Measurements from ENCODE around the gene CAMTA1. TPM values are rescaled to one million over a fixed set of nuclear protein-coding genes. Genes with fewer than 3 reads are reported as not detected.

The CAMTA1 gene
- total RNA-seq, 1 experiment from 2014 or later = 118 TPM

DNA sequence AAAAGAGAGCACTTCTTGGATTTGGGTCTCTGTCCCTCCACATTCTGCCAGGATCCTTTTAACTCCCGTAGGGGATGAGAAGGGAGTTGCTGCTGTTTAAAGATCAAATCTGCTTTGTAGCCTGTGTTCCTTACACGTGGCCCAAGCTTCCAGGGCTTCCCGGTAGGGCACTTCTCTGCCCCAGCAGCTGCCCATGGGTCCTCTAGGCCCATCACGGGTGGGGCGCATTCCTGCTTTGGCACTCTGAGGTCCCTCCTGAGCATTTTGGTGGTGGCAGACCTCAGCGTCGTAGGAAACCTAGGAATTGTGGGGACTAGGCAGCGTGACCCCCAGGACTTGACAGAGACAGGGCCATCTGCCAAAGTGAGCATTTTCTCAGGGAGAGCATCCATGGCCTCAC lies 565.5 kb downstream of the CAMTA1 start:
- Histone ChIP-seq H3K4me1 (ENCODE audit: low read length) (no peaks in the 10 kb centered on the region), H3K79me2 (ENCODE audit: low read length) (no peaks in the 10 kb centered on the region), H2AFZ (ENCODE audit: low read length) (no peak overlapping the region), H3K9ac (ENCODE audit: low read length) (no peak overlapping the region), H3K9me2 (replicated peaks; ENCODE audit: insufficient read depth, low read length) (no peaks in the 10 kb centered on the region), H3K27me3 (ENCODE audit: low read length) (no peaks in the 10 kb centered on the region), H3K9me3 (ENCODE audit: low read length) (no peaks in the 10 kb centered on the region), H4K20me1 (ENCODE audit: insufficient read depth, low read depth, low read length) (no peaks in the 10 kb centered on the region), H3K27ac (ENCODE audit: low read length) (no peak overlapping the region), H3K4me2 (ENCODE audit: low read depth, low read length, poor library complexity, severe bottlenecking) (no peak overlapping the region), H3K36me3 (ENCODE audit: insufficient read depth, low read length) (no peaks in the 10 kb centered on the region), H3K4me3 (ENCODE audit: low read length) (no peak overlapping the region)
- DNase-seq = no peak

DNA sequence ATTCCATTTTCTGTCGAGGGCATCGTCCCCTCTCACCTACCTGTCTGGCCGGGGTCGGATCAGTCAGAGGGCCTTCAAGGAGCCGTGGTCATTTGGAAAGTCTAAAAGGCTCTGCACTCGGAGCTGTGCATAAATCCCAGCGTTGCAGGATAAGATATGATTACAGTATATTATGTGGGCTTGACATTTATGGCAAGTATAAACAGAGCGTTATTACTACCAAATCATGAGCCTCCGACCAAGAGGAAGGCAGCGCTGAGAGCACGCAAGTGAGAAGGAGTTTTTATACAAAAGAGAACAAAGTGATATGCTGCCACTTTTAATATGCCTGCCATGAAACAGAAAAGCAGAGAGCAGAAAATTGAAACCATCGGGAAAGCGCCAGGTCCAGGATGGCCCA lies 566.4 kb downstream of the CAMTA1 start:
- H4K20me1 ChIP-seq (ENCODE audit: insufficient read depth, low read depth, low read length) = no peaks in the 10 kb centered on the region
- no peaks in the 10 kb centered on the region for H3K9me2 ChIP-seq (replicated peaks; ENCODE audit: insufficient read depth, low read length)
- H3K36me3 ChIP-seq (ENCODE audit: insufficient read depth, low read length) = no peaks in the 10 kb centered on the region
- no peaks in the 10 kb centered on the region for H3K27me3 ChIP-seq (ENCODE audit: low read length)
- no peaks in the 10 kb centered on the region for H3K9me3 ChIP-seq (ENCODE audit: low read length)
- no peaks in the 10 kb centered on the region for H3K4me1 ChIP-seq (ENCODE audit: low read length)
- no peak overlapping the region for H2AFZ ChIP-seq (ENCODE audit: low read length)
- no peak overlapping the region for H3K4me2 ChIP-seq (ENCODE audit: low read depth, low read length, poor library complexity, severe bottlenecking)
- DNase-seq = no peak
- H3K27ac ChIP-seq (ENCODE audit: low read length) = no peak overlapping the region
- H3K4me3 ChIP-seq (ENCODE audit: low read length) = no peak overlapping the region
- no peak overlapping the region for H3K9ac ChIP-seq (ENCODE audit: low read length)
- no peaks in the 10 kb centered on the region for H3K79me2 ChIP-seq (ENCODE audit: low read length)

DNA sequence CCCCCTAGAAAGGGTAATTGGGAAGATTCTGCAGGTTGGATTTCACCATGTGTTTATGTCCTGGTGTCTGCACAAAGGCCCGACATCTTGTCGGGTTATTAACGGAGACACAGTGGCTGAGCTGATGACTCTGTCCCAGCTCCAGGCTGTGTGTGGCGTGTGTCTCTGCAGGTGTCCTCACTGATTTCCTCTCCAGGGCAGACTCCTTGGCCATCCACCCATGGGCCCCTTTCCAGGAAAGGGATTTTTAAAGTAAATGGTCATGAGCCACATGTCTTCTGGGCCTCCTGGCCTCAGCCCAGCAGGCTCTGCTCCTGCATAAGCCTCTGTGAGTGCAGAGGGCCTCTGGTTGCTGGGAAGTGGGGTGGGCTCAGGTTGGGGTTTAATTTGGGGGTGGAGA lies 567.1 kb downstream of the CAMTA1 start:
- Histone ChIP-seq H3K9ac (ENCODE audit: low read length) (no peak overlapping the region), H3K27ac (ENCODE audit: low read length) (no peak overlapping the region)
- no peak for DNase-seq

DNA sequence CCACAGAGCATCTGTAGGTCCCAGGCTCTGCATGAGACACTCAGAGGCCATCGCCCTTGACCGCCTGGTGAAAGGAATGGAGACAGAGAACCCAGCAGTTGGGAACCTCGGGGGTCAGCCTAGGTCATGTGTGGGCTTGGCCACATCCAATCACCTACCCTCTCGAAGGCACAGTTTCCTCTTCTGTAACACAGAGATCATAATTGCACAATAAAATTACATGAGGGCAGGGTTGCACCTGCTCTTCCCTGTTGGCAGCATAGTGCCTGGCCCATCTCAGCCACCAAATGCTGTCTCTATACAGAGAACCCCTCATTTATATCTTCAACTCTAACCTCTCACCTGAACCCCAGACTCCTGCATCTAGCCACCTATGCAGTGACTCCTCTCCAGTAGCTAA lies 567.7 kb downstream of the CAMTA1 start:
- H3K27ac ChIP-seq (ENCODE audit: low read length) = no peak overlapping the region

More for the DNA sequence above, 567.1 kb downstream of the CAMTA1 start:
- no peaks in the 10 kb centered on the region for H3K9me3 ChIP-seq (ENCODE audit: low read length)
- no peak overlapping the region for H2AFZ ChIP-seq (ENCODE audit: low read length)
- H3K79me2 ChIP-seq (ENCODE audit: low read length) = no peaks in the 10 kb centered on the region
- no peak overlapping the region for H3K4me3 ChIP-seq (ENCODE audit: low read length)
- no peaks in the 10 kb centered on the region for H3K36me3 ChIP-seq (ENCODE audit: insufficient read depth, low read length)
- H3K9me2 ChIP-seq (replicated peaks; ENCODE audit: insufficient read depth, low read length) = no peaks in the 10 kb centered on the region
- H4K20me1 ChIP-seq (ENCODE audit: insufficient read depth, low read depth, low read length) = no peaks in the 10 kb centered on the region
- H3K4me1 ChIP-seq (ENCODE audit: low read length) = no peaks in the 10 kb centered on the region
- no peak overlapping the region for H3K4me2 ChIP-seq (ENCODE audit: low read depth, low read length, poor library complexity, severe bottlenecking)
- H3K27me3 ChIP-seq (ENCODE audit: low read length) = no peaks in the 10 kb centered on the region

DNA sequence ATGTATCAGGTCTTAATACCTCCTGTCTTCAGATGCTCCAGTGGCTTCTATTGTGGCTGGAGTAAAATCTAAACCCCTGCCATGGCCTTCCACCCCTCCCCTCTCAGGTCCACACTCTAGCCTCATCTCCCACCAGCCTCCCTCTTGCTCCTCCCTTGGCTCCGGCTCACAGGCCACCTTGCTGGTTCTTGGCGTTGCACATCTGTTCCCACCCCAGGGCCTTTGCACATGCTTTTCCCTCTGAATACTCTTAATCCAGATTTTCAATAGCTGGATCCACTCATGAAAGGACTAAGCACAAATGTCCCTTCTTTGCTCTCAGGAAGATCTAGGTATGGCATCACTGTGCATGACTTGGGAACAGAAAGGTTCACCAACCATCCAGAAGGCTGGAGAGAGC lies 570.4 kb downstream of the CAMTA1 start:
- Histone ChIP-seq H4K20me1 (ENCODE audit: insufficient read depth, low read depth, low read length) (no peaks in the 10 kb centered on the region), H3K36me3 (ENCODE audit: insufficient read depth, low read length) (no peaks in the 10 kb centered on the region), H3K4me2 (ENCODE audit: low read depth, low read length, poor library complexity, severe bottlenecking) (no peak overlapping the region), H3K9ac (ENCODE audit: low read length) (no peak overlapping the region), H3K27me3 (ENCODE audit: low read length) (no peaks in the 10 kb centered on the region), H3K9me2 (replicated peaks; ENCODE audit: insufficient read depth, low read length) (no peaks in the 10 kb centered on the region), H3K4me3 (ENCODE audit: low read length) (no peak overlapping the region), H3K9me3 (ENCODE audit: low read length) (no peaks in the 10 kb centered on the region), H3K4me1 (ENCODE audit: low read length) (peaks cover 18% of the 10 kb centered on the region), H3K79me2 (ENCODE audit: low read length) (no peaks in the 10 kb centered on the region), H2AFZ (ENCODE audit: low read length) (no peak overlapping the region), H3K27ac (ENCODE audit: low read length) (no peak overlapping the region)
- no peak for DNase-seq

More for the DNA sequence above, 567.7 kb downstream of the CAMTA1 start:
- Histone ChIP-seq H3K27me3 (ENCODE audit: low read length) (no peaks in the 10 kb centered on the region), H3K36me3 (ENCODE audit: insufficient read depth, low read length) (no peaks in the 10 kb centered on the region), H3K9me2 (replicated peaks; ENCODE audit: insufficient read depth, low read length) (no peaks in the 10 kb centered on the region), H3K4me1 (ENCODE audit: low read length) (peaks cover 1% of the 10 kb centered on the region; the same call in 1 of the 2 replicates), H2AFZ (ENCODE audit: low read length) (no peak overlapping the region), H3K4me2 (ENCODE audit: low read depth, low read length, poor library complexity, severe bottlenecking) (no peak overlapping the region), H3K79me2 (ENCODE audit: low read length) (no peaks in the 10 kb centered on the region), H3K9me3 (ENCODE audit: low read length) (no peaks in the 10 kb centered on the region), H4K20me1 (ENCODE audit: insufficient read depth, low read depth, low read length) (no peaks in the 10 kb centered on the region), H3K9ac (ENCODE audit: low read length) (no peak overlapping the region), H3K4me3 (ENCODE audit: low read length) (no peak overlapping the region)
- DNase-seq = no peak

DNA sequence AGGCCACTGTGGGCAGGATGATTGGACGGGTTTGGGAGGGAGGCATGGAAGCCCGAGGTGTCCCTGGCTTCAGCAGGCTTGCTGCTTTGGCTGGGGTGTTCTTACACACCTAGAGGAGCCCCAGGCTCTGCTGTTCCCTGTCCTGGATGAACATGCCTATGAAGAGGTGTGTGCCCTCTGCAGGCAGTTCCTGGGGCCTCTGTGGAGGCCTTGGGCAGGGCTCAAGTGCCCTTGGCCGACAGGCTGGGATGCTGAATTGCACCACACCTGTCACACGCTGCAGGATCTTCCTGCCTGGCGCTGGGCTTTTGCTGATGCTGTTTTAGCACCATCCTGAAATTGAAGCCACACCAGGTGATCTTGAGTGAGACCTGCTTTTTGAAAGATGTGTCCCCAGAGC lies 570.8 kb downstream of the CAMTA1 start:
- Histone ChIP-seq H4K20me1 (ENCODE audit: insufficient read depth, low read depth, low read length) (no peaks in the 10 kb centered on the region), H3K27ac (ENCODE audit: low read length) (no peak overlapping the region), H3K9ac (ENCODE audit: low read length) (no peak overlapping the region), H3K36me3 (ENCODE audit: insufficient read depth, low read length) (no peaks in the 10 kb centered on the region), H3K4me1 (ENCODE audit: low read length) (peaks cover 18% of the 10 kb centered on the region), H3K4me2 (ENCODE audit: low read depth, low read length, poor library complexity, severe bottlenecking) (no peak overlapping the region), H3K9me2 (replicated peaks; ENCODE audit: insufficient read depth, low read length) (no peaks in the 10 kb centered on the region), H3K79me2 (ENCODE audit: low read length) (no peaks in the 10 kb centered on the region), H2AFZ (ENCODE audit: low read length) (no peak overlapping the region), H3K9me3 (ENCODE audit: low read length) (no peaks in the 10 kb centered on the region), H3K27me3 (ENCODE audit: low read length) (no peaks in the 10 kb centered on the region), H3K4me3 (ENCODE audit: low read length) (no peak overlapping the region)
- no peak for DNase-seq

DNA sequence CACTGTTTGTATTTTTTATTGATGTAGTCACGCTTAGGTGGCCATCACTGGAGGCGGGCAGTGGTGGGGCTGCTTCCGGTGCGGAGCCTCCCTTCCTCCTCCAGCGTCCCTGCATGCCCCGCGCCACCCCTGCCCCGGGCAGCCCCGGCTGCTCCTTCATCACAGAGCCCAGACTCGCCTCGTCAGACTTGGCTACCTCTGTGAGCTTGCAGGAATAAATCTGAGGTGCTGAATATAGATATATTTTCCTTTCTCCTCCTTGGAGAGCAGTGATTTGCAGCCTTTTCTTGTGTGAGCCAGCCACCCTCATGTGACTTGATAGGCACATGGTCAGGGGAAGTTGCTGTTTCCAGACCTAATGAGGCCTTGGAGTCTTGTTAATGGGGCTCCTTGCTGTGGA lies 573.2 kb downstream of the CAMTA1 start:
- H3K79me2 ChIP-seq (ENCODE audit: low read length) = no peaks in the 10 kb centered on the region
- H4K20me1 ChIP-seq (ENCODE audit: insufficient read depth, low read depth, low read length) = no peaks in the 10 kb centered on the region
- H3K27ac ChIP-seq (ENCODE audit: low read length) = no peak overlapping the region
- no peak overlapping the region for H3K4me2 ChIP-seq (ENCODE audit: low read depth, low read length, poor library complexity, severe bottlenecking)
- no peak overlapping the region for H2AFZ ChIP-seq (ENCODE audit: low read length)
- H3K4me1 ChIP-seq (ENCODE audit: low read length) = peaks cover 42% of the 10 kb centered on the region
- H3K4me3 ChIP-seq (ENCODE audit: low read length) = no peak overlapping the region
- H3K9ac ChIP-seq (ENCODE audit: low read length) = no peak overlapping the region
- no peaks in the 10 kb centered on the region for H3K9me2 ChIP-seq (replicated peaks; ENCODE audit: insufficient read depth, low read length)
- H3K36me3 ChIP-seq (ENCODE audit: insufficient read depth, low read length) = no peaks in the 10 kb centered on the region
- H3K9me3 ChIP-seq (ENCODE audit: low read length) = no peaks in the 10 kb centered on the region
- no peak for DNase-seq
- H3K27me3 ChIP-seq (ENCODE audit: low read length) = peaks cover 5% of the 10 kb centered on the region; the same call in 1 of the 2 replicates

DNA sequence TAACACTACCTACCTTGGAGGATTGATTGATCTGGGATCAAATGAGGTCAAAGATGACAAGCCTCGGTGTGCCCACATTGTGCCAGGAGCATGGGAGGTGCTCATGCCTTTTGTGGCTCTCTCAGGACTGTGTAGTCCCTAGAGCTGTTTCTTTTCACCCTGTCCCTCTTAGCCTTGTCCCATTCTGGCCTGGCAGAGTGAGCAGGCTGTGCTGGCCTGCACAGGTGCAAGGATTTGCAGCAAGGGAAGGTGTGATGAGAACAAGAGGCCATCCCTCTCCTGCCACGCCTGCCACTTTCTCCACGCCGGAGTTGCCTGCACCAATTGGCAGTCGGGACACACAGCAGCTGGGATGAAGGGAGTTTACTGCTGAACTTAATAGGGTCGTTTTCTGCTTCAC lies 575.3 kb downstream of the CAMTA1 start:
- Histone ChIP-seq H3K9me3 (ENCODE audit: low read length) (no peaks in the 10 kb centered on the region), H3K79me2 (ENCODE audit: low read length) (no peaks in the 10 kb centered on the region), H2AFZ (ENCODE audit: low read length) (no peak overlapping the region), H3K27me3 (ENCODE audit: low read length) (peaks cover 5% of the 10 kb centered on the region; the same call in 1 of the 2 replicates), H3K4me3 (ENCODE audit: low read length) (no peak overlapping the region), H3K36me3 (ENCODE audit: insufficient read depth, low read length) (no peaks in the 10 kb centered on the region), H3K9ac (ENCODE audit: low read length) (no peak overlapping the region), H3K4me2 (ENCODE audit: low read depth, low read length, poor library complexity, severe bottlenecking) (no peak overlapping the region), H3K4me1 (ENCODE audit: low read length) (peaks cover 63% of the 10 kb centered on the region), H4K20me1 (ENCODE audit: insufficient read depth, low read depth, low read length) (no peaks in the 10 kb centered on the region), H3K9me2 (replicated peaks; ENCODE audit: insufficient read depth, low read length) (no peaks in the 10 kb centered on the region), H3K27ac (ENCODE audit: low read length) (no peak overlapping the region)
- DNase-seq = no peak

DNA sequence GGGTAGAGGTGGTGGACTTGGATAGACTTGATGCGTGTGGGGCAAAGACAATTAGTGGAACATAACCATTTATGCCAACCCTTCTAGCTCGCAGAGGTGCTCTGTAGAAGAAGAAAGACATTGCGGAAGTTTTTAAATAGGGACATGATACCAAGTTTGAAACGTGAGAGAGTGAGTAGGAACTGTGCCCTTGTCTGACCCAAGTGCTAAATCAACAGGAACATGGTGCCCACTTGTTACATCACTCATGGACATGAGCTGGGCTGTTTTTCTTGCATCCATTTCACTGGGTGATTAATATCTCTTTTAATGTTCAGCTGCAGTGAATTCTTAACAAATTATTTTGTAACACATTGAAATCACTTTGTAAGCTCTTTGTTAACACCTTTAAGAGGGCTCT lies 577.7 kb downstream of the CAMTA1 start:
- Histone ChIP-seq H3K9ac (ENCODE audit: low read length) (no peak overlapping the region), H3K27me3 (ENCODE audit: low read length) (peaks cover 5% of the 10 kb centered on the region; the same call in 1 of the 2 replicates), H2AFZ (ENCODE audit: low read length) (no peak overlapping the region)

More for the DNA sequence above, 577.7 kb downstream of the CAMTA1 start:
- Histone ChIP-seq H3K36me3 (ENCODE audit: insufficient read depth, low read length) (no peaks in the 10 kb centered on the region), H3K4me3 (ENCODE audit: low read length) (peak overlapping the region; percentile 38), H3K4me2 (ENCODE audit: low read depth, low read length, poor library complexity, severe bottlenecking) (peak overlapping the region; percentile 61), H4K20me1 (ENCODE audit: insufficient read depth, low read depth, low read length) (no peaks in the 10 kb centered on the region), H3K27ac (ENCODE audit: low read length) (peak overlapping the region; percentile 61), H3K79me2 (ENCODE audit: low read length) (no peaks in the 10 kb centered on the region), H3K9me3 (ENCODE audit: low read length) (no peaks in the 10 kb centered on the region), H3K4me1 (ENCODE audit: low read length) (peaks cover 86% of the 10 kb centered on the region), H3K9me2 (replicated peaks; ENCODE audit: insufficient read depth, low read length) (no peaks in the 10 kb centered on the region)
- DNase-seq = no peak
